GM18520 (cell line): ENCODE data around the gene VEGFB.
A peak's percentile ranks its signal among the peaks of the same experiment; 100 is the strongest.

ENCODE experiments used
- ATAC-seq: cut with Tn5 transposase; IDR thresholded peaks from one replicate; pipeline ENCODE4 v1.9.1; 2021; ENCODE audit not compliant: unreplicated experiment

The VEGFB gene

DNA sequence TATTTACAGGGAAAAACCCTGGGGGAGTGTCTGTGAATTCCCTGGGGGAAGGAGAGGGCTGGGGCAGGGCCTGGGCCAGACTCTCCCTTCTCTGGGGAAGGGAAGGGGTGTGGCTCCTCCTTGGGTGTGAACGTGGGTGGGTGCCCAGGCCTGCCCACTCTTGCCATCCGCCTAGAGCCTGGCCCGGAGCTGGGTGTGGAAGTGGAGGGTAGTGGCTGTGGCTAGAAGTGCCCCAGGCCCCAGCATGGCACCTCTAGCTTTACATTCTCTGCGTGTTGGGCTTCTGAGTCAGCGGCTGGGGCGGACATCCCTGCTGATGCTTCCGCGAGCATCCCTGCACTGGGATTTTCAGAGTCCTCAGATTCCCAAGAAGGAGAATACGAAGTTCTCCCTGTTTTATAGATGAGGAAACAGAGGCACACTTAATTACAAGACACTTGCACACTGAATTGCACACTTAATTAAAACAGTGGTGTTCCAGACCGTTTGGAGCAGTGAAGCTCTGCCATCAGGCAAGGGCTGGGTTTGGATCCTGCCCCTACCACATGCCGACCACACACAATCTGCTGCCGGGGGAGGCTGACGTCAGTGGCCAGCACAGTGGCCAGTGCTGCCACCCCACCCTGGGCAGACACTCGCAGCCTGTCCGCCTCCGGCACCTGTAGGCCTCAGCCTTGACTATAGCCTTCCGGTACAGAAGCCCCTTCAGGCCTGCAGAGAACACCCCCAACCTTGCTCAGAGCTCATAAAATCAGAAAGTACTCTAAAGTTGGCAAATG lies 42.5 kb downstream of the VEGFB start:
- ATAC-seq, result no peak

DNA sequence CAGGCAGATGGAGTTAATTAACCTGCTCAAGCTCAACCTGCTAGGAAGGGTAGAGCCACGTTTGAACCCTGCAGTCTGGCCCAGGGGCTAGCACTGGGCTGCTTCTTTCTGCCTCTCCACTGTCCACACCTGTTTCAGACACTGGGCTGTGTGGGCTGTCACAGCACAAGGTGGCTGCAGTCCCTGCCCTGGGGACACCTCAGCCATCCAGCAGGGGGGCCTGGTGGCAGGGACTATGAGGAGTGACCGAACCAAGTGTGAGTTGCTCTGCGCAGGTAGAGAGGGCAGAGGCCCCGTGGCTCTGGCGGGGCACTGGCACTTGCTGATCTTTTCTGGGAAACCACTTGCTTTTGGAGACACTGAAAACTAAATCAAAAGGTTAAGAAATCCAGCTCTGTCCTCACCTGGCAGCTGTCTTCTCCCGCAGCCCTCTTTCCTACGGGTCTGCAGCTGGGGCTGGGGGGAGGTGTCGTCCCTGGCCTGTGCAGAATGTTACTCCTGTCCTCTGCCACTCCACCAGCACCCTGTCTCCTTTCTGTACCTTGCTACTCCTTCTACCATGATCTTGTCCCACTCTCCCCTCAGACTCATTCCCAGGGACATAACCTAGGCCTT lies 44.3 kb downstream of the VEGFB start:
- ATAC-seq, result no peak

DNA sequence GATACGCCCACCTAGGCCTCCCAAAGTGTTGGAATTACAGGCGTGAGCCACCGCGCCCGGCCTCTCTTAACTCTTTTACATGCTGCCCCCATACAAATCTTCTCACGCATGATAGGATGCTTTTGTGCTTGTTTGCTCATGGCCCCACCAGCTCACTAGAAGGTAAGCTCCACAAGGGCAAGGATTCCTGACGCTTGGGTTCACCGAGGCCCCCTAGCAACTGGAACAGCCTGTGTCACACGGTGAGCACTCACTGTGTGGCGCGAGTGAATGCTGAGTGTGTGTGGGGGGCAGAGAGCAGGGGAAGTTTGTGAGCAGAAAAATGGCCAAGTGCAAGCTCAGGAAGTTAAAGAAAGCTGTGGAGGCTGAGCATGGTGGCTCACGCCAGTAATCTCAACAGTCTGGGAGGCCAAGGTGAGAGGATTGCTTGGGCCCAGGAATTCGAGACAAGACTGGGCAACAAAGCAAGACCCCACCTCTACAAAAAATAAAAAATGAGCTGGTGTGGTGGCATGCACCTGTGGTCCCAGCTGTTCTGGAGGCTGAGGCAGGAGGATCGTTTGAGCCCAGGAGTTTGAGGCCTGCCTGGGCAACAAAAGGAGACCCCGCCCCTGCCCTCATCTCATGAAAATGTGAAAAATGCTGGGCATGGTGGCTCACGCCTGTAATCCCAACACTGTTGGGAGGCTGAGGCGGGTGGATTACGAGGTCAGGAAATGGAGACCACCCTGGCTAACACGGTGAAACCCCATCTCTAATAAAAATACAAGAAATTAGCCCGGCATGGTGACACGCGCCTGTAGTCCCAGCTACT lies 47.8 kb downstream of the VEGFB start:
- no peak for ATAC-seq

DNA sequence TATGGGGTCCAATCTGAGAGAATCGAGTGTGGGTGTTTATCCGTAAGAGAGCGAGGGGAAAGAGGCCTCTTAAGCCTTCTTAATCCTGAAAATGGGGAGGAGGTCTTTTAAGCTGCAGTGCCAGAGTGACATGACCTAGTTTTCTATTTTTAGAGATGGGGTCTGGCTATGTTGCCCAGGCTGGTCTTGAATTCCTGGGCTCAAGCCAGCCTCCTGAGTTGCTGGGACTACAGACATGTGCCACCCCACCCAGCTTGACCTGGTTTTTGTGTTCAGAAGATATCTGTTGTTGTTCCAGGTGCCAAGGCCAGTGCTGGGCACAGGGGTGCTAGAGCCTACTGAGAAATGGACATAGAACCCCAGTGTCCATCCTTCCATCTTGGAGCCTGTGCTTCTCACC lies 48.7 kb downstream of the VEGFB start:
- no peak for ATAC-seq

DNA sequence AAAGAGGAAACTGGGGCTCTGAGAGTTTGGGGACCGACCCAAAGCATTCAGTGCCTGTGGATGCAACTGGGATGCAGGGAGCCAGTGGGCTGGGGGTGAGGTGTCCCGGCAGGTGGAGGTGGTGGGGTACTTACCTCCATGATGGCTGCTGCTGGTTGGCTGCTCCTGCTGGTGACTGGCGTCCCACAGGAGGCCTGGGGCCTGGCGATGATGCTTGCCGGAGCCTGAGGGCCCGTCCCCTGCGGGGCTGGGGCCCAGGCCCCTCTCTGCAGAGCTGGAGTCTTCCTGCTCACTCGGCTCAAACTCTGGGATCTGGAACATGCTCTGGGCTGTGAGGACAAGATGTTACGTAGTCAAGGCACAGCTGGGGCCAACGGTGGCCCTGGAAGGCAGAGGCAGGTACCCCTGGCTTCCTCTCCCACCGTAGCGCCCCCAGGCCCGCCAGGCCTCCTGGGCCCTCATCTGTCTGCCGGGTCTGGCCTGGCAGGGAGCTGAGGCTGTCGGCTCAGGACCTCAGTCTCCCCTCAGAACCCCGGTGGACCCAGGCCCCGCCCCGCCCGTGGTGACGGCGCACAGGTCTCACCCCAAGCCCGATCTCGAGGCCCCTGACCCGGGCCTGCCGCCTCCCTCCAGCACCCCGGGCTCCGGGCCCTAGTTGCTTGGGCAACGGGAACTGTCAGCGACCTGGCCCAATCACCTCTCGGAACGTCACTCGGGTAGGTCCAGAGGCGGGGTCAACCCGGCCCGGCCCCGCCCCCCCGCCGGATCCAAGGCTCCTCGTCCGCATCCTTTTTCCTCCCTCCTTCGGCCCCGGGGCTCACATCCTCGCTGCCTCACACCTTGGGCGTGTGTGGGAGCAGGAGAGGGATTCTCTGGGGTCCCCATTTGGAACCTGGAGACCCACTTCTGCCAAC lies 49.9 kb downstream of the VEGFB start, which contains the start of gene BAD:
Gene BAD (minus strand): TSS at position 618 of the 914 bp plus-strand sequence. CDS start 297 bp downstream, at position 321.
- peak; percentile 58 for ATAC-seq

DNA sequence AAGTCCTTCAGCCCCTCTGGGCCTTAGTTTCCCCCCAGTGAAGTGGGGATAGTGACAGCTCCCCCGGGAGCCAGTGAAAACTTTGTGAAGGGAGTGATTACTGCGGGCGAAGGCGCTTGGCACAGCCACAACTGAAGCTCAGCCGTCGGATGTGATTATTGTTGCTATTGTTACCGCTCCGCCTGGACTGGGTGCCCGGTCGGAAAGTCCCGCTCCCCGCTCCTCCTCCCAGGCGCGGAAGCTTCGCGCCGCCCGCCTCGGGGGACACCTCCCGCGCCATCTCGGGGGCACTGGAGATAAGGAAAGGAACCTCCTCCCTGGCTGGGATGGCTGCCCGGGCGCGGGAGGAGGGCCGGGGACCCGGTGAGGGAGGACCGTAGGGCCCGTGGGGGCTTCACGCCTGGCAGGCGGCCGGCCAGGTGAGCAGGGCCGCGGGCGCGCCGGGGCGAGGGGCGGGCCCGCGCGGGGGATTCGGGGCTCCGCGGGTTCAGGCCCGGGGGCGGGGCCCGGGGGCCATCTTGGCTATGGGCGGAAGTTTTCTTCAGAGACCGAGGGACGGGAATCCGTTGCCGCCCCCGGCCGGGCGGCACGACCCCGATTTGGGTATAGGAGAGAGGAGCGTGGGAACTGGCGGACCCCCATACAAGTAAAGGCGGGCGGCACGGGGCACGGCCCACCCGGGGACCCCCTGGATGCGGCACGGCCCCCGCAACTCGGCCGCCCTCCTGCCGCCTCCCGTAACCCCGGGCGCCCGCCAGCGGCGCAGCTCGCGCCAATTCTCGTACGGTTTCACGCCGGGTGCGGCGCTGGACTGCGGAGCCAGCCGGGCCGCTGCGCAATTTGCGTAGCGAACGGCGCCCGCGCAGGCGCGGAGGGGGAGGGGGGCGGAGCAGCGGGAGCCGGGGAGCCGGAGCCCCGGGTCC lies 50.8 kb downstream of the VEGFB start, which contains the start of gene GPR137:
Gene GPR137 (plus strand): TSS at position 887 of the 923 bp plus-strand sequence. CDS start 677 bp downstream, outside the sequence.
- peak; percentile 61 for ATAC-seq

DNA sequence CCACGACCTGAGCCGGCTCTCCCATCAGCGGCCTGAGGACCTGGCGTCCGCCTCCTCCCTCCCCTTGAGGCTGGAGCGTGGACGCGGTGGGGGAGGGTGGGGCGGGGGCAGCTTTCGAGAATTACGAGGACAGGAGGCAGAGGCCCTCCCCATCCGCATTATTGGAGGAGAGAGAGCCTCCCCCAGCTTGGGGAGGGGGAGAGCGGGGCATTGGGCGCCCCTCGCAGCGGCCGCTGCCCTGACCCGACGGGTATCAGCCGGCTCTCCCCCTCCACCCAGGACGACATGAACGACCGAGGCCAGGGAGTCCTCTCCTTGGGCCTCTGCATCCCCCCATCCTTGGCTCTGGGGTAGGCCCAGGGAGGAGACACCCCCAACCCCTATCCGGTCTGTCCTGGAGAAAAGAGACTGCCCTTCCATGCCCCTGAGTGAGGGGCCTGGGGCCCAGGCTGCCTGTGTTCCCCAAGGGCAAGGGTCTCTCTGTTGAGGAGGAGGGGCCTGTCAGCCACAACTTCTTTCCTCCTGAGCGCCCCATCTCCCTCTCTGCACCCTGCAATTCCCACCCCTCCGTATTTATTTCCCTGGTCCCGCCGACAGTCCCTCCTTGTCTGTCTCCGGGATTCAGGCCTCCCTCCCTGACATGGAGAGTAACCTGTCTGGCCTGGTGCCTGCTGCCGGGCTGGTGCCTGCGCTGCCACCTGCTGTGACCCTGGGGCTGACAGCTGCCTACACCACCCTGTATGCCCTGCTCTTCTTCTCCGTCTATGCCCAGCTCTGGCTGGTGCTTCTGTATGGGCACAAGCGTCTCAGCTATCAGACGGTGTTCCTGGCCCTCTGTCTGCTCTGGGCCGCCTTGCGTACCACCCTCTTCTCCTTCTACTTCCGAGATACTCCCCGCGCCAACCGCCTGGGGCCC lies 51.8 kb downstream of the VEGFB start:
- no peak for ATAC-seq

DNA sequence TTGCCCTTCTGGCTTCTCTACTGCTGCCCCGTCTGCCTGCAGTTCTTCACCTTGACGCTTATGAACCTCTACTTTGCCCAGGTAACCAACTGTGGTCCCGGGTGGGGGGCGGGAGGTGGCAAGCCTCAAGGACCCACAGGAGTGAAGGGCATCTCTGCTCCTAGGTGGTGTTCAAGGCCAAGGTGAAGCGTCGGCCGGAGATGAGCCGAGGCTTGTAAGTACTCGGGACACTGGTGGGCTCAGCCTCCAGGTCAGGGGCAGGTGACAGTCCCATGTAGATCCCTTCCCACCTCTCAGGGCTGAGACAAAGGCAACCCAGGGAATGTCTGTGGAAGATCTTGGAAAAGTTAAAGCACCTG lies 52.4 kb downstream of the VEGFB start:
- no peak for ATAC-seq

DNA sequence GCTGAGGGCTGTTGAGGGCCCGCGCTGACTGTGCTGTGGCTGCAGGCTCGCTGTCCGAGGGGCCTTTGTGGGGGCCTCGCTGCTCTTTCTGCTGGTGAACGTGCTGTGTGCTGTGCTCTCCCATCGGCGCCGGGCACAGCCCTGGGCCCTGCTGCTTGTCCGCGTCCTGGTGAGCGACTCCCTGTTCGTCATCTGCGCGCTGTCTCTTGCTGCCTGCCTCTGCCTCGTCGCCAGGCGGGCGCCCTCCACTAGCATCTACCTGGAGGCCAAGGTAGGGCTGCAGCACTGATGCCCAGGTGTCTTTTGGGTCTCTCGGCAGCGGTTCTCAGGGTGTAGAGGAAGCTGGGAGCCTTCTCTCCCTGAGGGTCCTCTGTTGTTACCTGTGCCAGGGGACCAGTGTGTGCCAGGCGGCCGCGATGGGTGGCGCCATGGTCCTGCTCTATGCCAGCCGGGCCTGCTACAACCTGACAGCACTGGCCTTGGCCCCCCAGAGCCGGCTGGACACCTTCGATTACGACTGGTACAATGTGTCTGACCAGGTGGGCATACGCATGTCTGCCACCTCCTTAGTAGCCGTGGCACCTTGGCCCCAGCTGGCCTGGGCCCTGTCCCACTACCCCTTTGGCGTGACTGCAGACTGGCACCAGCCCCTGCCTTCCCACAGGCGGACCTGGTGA lies 53.4 kb downstream of the VEGFB start:
- no peak for ATAC-seq

DNA sequence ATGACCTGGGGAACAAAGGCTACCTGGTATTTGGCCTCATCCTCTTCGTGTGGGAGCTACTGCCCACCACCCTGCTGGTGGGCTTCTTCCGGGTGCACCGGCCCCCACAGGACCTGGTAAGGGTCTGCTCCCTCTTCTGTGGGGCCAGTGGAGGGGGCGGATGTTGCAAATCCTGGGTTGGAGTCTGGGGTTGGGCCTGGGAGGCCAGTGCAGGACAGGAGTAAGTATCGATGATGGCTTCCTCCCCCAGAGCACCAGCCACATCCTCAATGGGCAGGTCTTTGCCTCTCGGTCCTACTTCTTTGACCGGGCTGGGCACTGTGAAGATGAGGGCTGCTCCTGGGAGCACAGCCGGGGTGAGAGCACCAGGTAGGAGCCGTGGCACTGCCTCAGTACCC lies 54.0 kb downstream of the VEGFB start:
- ATAC-seq, result no peak
